ENCODE measurements around the gene ETV2.
"Not testable (repeated sequence)": the region's sequence is repeated elsewhere in the genome, so short reads cannot be mapped to it uniquely, and the experiment has no call there.

ETV2 gene

GRCh38 chr19:35628264-35628564 lies 13.3 kb upstream of the ETV2 start:
- DNase-seq (ENCODE audit: low read depth, low spot score) = no peak

GRCh38 chr19:35628565-35629331 lies 12.8 kb upstream of the ETV2 start, which contains the start of gene RBM42:
TSS of gene RBM42 (plus strand) at chr19:35629036. CDS start at chr19:35629154, 118 bp downstream.
- DNase-seq (ENCODE audit: low read depth, low spot score) = peak; percentile 98

- no peak for DNase-seq (ENCODE audit: low read depth, low spot score)
Observed at GRCh38 chr19:35629332-35629633, 12.3 kb upstream of the ETV2 start.

DNA sequence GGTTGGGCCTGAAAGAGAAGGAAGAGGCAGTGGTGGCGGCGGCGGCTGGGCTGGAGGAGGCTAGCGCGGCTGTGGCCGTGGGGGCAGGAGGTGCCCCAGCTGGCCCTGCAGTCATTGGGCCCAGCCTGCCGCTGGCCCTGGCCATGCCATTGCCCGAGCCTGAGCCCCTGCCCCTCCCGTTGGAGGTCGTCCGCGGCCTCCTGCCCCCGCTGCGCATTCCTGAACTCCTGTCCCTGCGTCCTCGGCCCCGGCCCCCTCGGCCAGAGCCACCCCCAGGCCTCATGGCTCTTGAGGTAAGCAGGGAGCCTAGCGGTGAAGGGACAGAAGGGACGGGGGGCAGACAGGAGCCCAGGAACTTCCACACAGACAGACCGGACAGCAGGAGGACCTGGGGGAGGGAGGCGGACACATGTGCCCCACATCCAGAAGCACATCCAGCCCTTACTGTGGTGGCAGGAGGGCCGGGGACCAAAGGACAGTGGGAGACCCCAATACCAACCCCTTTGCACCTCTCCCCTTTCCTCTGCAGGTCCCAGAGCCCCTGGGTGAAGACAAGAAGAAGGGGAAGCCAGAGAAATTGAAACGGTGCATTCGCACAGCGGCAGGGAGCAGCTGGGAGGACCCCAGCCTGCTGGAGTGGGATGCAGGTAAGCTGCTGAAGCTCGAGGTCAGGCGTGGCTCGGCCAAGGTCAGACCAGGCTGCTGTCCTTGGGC lies 7.7 kb upstream of the ETV2 start:
- DNase-seq (ENCODE audit: low read depth, low spot score) = no peak

DNA sequence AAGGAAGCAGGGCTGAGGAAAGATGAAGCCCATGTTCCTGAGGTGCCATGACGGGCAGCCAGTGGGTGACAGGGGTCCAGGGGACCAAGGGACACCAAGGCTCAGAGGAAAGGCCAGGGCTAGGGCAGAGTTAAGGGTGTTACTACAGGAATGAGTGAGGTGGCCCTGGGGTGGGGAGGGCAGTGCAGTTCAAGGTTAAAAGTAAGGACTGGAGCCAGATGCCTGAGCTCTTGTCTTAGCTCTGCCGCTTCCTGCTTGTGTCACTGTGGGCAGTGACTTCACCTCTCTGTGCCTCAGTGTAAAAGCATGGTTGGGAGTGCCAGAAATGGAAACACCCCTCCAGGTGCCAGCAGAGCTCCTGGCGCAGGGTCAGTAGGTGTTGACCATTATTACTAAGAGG lies 4.9 kb upstream of the ETV2 start:
- no peak for DNase-seq (ENCODE audit: low read depth, low spot score)

DNA sequence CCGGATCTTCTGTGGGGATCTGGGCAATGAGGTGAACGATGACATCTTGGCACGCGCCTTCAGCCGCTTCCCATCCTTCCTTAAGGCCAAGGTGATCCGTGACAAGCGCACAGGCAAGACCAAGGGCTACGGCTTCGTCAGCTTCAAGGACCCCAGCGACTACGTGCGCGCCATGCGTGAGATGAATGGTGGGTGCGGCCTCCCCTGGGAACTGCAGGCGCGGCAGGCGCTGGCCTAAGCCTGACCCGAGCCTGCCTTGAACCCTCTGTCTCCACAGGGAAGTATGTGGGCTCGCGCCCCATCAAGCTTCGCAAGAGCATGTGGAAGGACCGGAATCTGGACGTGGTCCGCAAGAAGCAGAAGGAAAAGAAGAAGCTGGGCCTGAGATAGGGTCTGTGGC lies 4.4 kb upstream of the ETV2 start:
- DNase-seq (ENCODE audit: low read depth, low spot score) = no peak

DNA sequence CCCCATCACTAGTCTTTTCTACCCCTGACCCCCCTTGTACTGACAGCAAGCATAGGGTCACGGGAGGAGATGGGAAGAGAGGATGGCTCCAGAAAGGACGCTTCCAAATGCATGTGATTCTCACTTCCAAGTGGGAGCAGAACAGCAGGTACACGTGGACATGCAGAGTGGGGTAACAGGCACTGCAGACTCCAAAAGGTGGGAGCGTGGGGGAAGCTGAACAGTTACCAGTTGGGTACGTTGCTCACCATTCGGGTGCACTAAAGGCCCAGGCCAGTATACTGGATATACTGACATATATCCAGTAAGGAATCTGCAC lies 2.3 kb upstream of the ETV2 start:
- no peak for DNase-seq (ENCODE audit: low read depth, low spot score)

DNA sequence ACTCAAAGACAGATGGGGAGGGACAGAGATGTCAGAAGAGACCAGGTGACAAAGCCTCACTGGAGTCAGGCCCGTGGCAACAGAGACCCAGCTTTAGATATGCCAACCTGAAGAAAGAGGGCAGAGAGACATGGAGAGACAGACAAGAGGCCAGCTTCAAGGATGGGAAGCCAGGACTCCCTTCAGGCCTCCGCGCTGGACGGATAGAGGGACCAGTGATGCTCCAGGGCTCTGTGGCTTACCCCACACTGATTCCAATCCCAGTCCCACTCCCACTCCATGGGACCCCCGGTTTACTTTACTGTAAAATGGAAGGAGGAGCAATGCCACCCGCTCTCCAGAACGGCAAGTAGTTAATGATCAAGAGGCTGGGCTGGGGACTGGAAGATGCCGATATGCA lies 1.7 kb upstream of the ETV2 start:
- no peak for DNase-seq (ENCODE audit: low read depth, low spot score)

- no peak for DNase-seq (ENCODE audit: low read depth, low spot score)
Observed at GRCh38 chr19:35642312-35642711, 767 bp downstream of the ETV2 start.

DNA sequence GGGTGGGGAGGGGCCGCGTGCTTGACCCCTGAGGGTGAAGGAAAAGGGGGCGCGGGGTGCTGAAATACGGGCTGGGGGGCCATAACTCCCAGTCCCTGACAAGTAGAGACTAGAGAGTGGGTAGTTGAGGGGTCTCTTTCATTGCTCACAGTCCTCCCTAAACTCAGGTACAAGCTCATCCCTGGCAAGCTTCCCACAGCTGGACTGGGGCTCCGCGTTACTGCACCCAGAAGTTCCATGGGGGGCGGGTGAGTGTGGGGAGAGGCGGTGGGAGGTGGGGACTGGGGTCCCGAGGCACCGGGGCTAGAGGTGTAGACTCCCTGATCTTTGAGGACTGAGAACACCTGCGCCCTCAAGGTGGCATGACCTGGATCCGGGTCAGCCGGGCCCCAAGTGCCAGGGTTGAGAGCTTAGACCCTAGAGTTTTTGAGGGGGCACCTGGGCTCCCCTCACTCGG lies 1.3 kb downstream of the ETV2 start:
- DNase-seq (ENCODE audit: low read depth, low spot score) = no peak

GRCh38 chr19:35643255-35644205 lies 2.0 kb downstream of the ETV2 start:
- DNase-seq (ENCODE audit: low read depth, low spot score) = peak; percentile 69

DNA sequence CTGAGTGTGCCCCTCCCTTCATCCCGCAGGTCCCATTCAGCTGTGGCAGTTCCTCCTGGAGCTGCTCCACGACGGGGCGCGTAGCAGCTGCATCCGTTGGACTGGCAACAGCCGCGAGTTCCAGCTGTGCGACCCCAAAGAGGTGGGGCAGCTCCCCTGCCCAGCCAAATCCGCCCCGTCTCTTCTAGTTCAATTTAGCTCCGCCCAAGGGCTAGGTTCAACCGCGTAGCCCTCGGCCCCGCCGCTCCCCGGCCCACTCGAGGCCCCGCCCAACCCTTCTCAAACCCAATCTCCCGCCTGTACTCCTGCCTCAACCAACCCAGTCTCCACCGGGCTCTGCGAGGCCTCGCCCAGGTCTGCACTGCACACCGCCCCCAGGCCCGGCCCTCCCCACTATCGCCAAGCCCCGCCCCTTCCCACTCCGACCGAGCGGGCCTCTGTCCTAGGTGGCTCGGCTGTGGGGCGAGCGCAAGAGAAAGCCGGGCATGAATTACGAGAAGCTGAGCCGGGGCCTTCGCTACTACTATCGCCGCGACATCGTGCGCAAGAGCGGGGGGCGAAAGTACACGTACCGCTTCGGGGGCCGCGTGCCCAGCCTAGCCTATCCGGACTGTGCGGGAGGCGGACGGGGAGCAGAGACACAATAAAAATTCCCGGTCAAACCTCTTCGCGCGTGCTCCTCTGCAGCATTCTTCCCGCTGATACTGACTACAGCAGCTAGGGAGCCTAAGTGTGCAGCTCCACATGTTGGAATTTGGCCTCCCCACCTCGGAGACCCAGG lies 2.9 kb downstream of the ETV2 start:
- DNase-seq (ENCODE audit: low read depth, low spot score) = peak; percentile 77

DNA sequence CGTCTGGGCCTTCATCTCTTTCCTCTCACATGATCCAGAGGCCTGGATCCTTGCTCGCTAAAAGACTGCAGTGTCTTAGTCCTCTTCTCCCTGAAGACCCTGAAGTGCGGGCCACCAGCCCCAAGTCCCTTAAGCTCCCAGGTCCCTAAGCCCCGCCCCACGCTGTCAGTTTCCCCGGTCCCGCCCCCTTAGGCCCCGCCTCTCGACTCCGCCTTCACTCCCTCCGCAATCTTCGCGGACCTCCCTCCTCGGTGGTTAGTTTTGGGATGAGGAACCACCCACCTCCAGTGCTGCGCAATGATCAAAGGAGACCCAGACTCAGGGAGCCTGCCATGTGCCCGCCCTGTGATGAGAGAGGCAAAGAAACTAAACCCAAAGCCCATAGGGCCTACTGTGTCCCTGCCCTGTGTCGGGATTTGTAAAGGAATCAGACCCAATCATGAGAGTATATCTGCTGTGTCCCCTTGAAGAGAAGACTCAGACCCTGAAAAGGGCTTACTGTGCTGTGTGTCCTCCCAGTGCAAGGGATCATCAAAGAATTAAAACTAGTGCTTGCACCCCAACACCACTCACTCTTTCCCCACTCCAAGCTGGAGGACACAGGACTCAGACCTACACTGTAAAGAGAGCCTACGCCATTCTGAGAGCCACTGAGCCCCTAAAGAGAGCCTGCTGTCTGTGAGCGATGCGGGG lies 3.6 kb downstream of the ETV2 start:
- no peak for DNase-seq (ENCODE audit: low read depth, low spot score)

DNA sequence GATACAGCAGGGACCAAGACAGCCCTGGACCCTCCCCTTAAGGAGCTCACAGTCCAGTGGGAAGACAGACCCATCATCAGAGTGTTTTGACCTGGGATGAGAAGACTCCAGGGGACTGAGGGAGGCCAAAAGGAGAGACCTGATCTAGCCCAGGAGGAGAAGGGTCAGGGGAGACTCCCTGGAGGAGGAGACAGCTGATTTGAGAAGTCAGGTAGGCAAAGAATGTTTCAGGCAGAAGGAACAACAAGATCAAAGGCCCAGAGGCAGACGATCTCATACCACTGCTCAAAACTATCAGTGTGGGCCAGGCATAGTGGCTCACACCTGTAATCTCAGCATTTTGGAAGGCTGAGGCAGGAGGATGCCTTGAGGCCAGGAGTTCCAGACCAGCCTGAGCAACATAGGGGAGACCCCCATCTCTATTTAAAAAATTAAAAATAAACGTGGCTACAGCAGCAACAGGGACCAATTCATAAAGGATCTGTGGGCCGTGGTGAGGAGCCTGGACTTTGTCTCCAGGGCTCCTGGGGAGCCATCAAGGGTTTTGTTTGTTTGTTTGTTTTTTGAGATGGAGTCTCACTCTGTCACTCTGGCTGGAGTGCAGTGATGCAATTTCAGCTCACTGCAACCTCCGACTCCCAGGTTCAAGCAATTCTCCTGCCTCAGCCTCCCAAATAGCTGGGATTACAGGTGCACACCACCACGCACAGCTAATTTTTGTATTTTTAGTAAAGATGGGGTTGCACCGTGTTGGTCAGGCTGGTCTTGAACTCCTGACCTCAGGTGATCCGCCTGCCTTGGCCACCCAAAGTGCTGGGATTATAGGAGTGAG lies 4.4 kb downstream of the ETV2 start:
- no peak for DNase-seq (ENCODE audit: low read depth, low spot score)

DNA sequence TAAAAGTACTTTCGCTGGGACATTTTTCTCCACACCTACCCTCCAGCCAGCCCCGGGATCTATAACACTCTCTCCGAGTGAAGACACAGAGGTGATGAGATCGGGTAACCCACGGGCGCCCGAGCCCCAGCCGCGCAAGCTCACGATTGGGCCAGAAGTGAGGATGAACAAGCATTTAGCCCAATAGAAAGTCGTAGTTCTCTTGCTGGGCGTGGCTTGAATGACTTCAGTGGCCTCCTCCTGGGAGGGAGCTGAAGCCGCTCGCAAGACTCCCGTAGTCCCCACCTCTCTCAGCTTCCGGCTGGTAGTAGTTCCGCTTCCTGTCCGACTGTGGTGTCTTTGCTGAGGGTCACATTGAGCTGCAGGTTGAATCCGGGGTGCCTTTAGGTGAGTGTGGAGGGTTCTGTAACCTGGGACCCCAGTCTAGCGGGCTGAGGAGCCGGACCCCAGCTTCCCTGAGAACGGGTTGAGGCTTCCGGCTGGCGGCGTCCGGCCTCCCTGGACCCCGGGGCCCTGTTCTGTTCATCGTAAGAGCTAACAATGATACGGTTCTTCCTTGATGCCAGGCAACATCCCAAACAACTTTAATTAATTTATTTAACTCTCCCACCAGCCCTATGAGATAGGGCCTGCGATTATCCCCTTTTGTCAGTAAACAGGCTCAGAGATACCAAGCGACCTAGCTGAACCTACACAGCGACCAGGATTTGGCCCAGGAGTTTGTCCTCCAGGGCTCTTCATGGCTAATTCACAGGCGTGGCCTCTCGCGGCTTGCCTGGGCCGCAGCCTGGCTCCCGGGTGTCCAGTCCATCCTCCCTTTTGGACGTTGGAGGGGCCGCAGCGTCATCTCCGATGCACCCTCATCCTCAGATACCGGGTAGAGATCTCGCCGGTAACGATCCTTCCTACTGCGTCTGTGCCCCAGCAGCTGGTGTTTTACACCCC lies 6.7 kb downstream of the ETV2 start, which contains the start of gene COX6B1:
Gene COX6B1, plus strand, starts transcription at position 307 of the 945 bp plus-strand sequence. CDS start 2,921 bp downstream, outside the sequence.
- DNase-seq (ENCODE audit: low read depth, low spot score) = peak; percentile 86

- no peak for DNase-seq (ENCODE audit: low read depth, low spot score)
Observed at GRCh38 chr19:35650581-35650980, 9.0 kb downstream of the ETV2 start.

GRCh38 chr19:35654828-35655227 lies 13.3 kb downstream of the ETV2 start:
- DNase-seq (ENCODE audit: low read depth, low spot score) = not testable (repeated sequence)

GRCh38 chr19:35655600-35655999 lies 14.1 kb downstream of the ETV2 start:
- DNase-seq (ENCODE audit: low read depth, low spot score) = no peak

DNA sequence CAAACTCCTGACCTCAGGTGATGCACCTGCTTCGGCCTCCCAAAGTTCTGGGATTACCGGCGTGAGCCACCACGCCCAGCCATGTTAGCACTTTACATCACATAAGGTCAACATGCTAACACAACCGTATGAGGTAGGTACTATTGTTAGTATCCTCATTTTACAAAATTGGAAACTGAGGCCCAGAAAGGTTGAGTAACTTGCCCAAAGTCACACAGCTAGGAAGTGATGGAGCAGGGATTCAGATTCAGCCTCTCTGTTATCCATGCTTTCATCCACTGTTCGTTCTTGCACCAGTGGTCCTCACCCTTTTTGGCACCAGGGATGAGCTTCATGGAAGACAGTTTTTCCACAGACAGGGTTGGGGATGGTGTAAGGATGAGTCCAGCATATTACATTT lies 15.2 kb downstream of the ETV2 start:
- DNase-seq (ENCODE audit: low read depth, low spot score) = no peak
